HEK293T (cell line): Measurements from ENCODE around the gene CCNY.

Source experiments
- FOXK2 ChIP-seq: fragments of 450-650 bp; IDR thresholded peaks from 2 replicates; pipeline ENCODE4 v1.6.1; 2016; ENCODE audit warnings: mild to moderate bottlenecking
- FOXM1 ChIP-seq: fragments of 450-650 bp; IDR thresholded peaks from 2 replicates; pipeline ENCODE4 v1.6.1; 2017; ENCODE audit warnings: mild to moderate bottlenecking, borderline replicate concordance
- SUZ12 ChIP-seq: fragments of 450-650 bp; IDR thresholded peaks from 2 replicates; pipeline ENCODE4 v1.6.1; 2016; ENCODE audit warnings: mild to moderate bottlenecking
- TARDBP ChIP-seq: fragments of 450-650 bp; IDR thresholded peaks from 2 replicates; pipeline ENCODE4 v1.6.1; 2016

DNA sequence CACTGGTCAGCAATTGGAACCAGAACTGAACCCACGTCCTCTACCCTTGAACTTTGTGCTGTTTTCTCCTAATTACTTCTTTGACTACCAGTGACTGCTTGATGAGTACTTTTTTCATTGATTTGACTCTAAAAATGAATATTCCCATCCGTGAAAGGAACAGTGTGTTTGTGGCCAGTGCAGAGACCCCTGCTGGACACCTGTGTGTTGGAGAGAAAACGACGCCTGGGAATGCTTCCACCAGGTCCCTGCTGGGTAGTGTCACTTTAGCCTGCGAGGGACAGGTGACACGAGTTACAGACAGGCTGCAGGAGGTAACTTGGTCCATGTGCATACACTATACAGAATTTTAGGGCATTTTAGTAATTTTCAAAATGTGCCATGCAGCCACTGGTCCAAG, 262.1 kb downstream of the CCNY start:
- TF ChIP-seq TARDBP (no peak), FOXK2 (no peak), FOXM1 (no peak), SUZ12 (no peak)
